GM12892 (cell line): Measurements from ENCODE around the gene CWH43.

Source experiments
- POLR2A ChIP-seq: IDR thresholded peaks from 2 replicates; pipeline ENCODE4 v1.6.1; 2011; ENCODE audit warnings: low read depth, low read length, control low read depth
- POLR2AphosphoS5 ChIP-seq: IDR thresholded peaks from 2 replicates; pipeline ENCODE4 v1.6.1; 2011; ENCODE audit warnings: low read depth, low read length, control low read depth
- TAF1 ChIP-seq: IDR thresholded peaks from 2 replicates; pipeline ENCODE4 v1.6.1; 2011; ENCODE audit warnings: low read depth, mild to moderate bottlenecking, control low read depth, low read length, borderline replicate concordance

- TF ChIP-seq POLR2AphosphoS5, result no peak
- no peak for TF ChIP-seq TAF1
- TF ChIP-seq POLR2A, result no peak
Measured at GRCh38 chr4:48958582-48958981, 27.5 kb upstream of the CWH43 start.
